Testis (tissue), 3 donors: ENCODE measurements around the gene CCDC97. TPM values are rescaled to one million over a fixed set of nuclear protein-coding genes. Genes with fewer than 3 reads are reported as not detected.

ENCODE experiments used
- DNase-seq: peaks from one replicate; pipeline ENCODE4 v3.0.0-alpha.2; 2019
- H3K27ac ChIP-seq, 2 donors: fragments of 200-600 bp; sonication (generic); one replicate each; pipeline ENCODE4 v1.5.1; 2019
- H3K27me3 ChIP-seq: fragments of 200-600 bp; sonication (generic); one replicate; pipeline ENCODE4 v1.5.1; 2019
- H3K36me3 ChIP-seq: fragments of 200-600 bp; sonication (generic); one replicate; pipeline ENCODE4 v1.5.1; 2017; ENCODE audit warnings: low read depth; ENCODE audit errors: missing control alignments
- H3K4me1 ChIP-seq: fragments of 200-600 bp; sonication (generic); one replicate; pipeline ENCODE4 v1.5.1; 2019
- H3K4me3 ChIP-seq, 2 donors: fragments of 200-600 bp; sonication (generic); one replicate each; pipeline ENCODE4 v1.5.1; 2017 to 2019
- H3K9me3 ChIP-seq: fragments of 200-600 bp; sonication (generic); one replicate; pipeline ENCODE4 v1.5.1; 2017
- POLR2A ChIP-seq: fragments of 450-650 bp; IDR thresholded peaks from one replicate; pipeline ENCODE4 v1.6.1; 2017; ENCODE audit warnings: antibody characterized with exemption, mild to moderate bottlenecking, moderate library complexity
- WGBS, 2 donors: methylation state at CpG; one replicate each; pipeline ENCODE4 v1.1.5; 2018; 5-methylcytosine and 5-hydroxymethylcytosine counted together
- intact Hi-C: fragments of 100-400 bp; cut with DNase I; formaldehyde crosslinking; loops from one replicate; pipeline ENCODE4 v1.15.1; 2023; ENCODE audit warnings: low total_unique reads
- polyA plus RNA-seq: library from polyadenylated mRNA; stranded (reverse); fragments of 350-450 nt; fragmentation: Illumina TruSeq; extraction: RNeasy Lipid Tissue Mini Kit (QIAGEN cat#74804); gene quantifications from one replicate; pipeline ENCODE4 v1.2.3, GENCODE V29; 2014; ENCODE audit warnings: low read depth, low replicate concordance; ENCODE audit not compliant: insufficient read depth
- total RNA-seq, 2 donors: library from RNA; depleted of rRNA; stranded (reverse); fragments of >200 nt; gene quantifications; one replicate each; pipeline ENCODE4 v1.2.3, GENCODE V29; 2016
- TF ChIP-seq, protein P1 (sequence below), 3 experiments: fragments of 450-650 bp in 2 of 3; fragments of 200-600 bp in 1 of 3; sonication (generic) in 1 of 3; IDR thresholded peaks; one replicate each; pipeline ENCODE4 v1.5.1; 2016 to 2019; ENCODE audit warnings: antibody characterized with exemption in 3 of 3, mild to moderate bottlenecking in 2 of 3, moderate library complexity in 1 of 3

The CCDC97 gene
- total and polyA plus RNA-seq, 3 donors from 2014 or later, result 36.2 to 57.8 (median 40.2) TPM

DNA sequence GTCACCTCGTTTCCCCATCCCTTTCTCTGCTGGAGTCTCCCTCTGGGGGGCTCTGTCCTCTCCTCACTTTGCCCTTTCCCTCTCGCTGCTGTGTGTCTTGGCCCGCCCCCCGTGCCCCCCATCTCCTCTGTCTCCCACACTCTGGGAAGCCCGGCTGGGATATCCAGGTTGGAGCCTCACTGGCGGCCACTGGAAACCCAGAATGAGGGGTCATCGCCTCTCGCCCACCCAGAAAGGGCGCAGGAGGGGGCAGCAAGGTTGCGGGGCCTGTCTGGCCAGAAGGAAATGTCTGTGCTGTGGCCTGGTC, 15.6 kb downstream of the CCDC97 start:
- TF ChIP-seq, protein P1, sequence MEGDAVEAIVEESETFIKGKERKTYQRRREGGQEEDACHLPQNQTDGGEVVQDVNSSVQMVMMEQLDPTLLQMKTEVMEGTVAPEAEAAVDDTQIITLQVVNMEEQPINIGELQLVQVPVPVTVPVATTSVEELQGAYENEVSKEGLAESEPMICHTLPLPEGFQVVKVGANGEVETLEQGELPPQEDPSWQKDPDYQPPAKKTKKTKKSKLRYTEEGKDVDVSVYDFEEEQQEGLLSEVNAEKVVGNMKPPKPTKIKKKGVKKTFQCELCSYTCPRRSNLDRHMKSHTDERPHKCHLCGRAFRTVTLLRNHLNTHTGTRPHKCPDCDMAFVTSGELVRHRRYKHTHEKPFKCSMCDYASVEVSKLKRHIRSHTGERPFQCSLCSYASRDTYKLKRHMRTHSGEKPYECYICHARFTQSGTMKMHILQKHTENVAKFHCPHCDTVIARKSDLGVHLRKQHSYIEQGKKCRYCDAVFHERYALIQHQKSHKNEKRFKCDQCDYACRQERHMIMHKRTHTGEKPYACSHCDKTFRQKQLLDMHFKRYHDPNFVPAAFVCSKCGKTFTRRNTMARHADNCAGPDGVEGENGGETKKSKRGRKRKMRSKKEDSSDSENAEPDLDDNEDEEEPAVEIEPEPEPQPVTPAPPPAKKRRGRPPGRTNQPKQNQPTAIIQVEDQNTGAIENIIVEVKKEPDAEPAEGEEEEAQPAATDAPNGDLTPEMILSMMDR (IDR thresholded peaks at IDR 0.05), result no peak
- no peak for TF ChIP-seq POLR2A
- no peak for DNase-seq
- 26 to 33% methylated on average over 5 to 7 of the region's 10 CpGs for WGBS, 2 donors
- Histone ChIP-seq H3K27me3 (no peaks in the 10 kb centered on the region), H3K4me3 (no peak overlapping the region), H3K36me3 (no peaks in the 10 kb centered on the region), H3K9me3 (no peaks in the 10 kb centered on the region), H3K27ac (peak overlapping the region; percentile 84 to 88), H3K4me1 (peaks cover 51% of the 10 kb centered on the region)
- intact Hi-C loops, result no loop called here

DNA sequence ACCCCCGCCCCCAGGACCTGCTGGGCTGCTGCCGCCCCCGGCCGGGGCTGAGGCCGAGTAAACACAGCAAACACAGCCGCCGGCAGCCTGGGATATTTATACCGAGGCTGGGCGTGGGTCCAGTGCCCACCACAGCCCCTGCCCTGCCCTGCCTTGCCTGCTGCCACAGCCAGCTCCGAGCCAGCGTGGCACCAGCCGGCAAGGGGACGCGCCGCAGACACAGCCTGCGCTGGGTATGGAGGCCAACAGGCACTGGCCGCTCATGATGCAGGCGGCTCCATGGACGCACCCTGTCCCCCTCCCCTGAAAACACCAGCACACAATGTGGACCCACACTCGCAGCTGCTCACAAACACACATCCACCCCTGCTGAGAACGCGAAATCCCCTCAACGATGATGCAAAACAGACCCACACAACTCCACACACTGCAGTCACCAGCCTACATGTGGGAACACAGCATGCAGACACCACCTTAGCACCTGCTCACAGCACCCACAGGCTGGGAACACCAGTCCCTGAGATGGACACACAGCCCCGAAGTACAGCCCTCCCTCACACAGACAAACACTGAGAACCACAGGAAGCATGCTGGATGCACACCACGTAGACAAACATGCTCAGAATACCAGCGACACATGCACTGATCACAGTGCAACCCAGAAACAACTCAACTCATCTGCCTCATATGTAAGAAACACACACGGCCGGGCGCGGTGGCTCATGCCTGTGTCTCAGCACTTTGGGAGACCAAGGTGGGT, 16.2 kb downstream of the CCDC97 start:
- no peak for DNase-seq
- H3K9me3 ChIP-seq, result no peaks in the 10 kb centered on the region
- WGBS, 2 donors, result 56 to 59% methylated on average over 6 to 25 of the region's 30 CpGs
- intact Hi-C loops, result no loop called here
- H3K36me3 ChIP-seq, result no peaks in the 10 kb centered on the region
- no peak overlapping the region for H3K4me3 ChIP-seq
- H3K4me1 ChIP-seq, result peaks cover 51% of the 10 kb centered on the region
- H3K27me3 ChIP-seq, result no peaks in the 10 kb centered on the region
- no peak for TF ChIP-seq POLR2A
- TF ChIP-seq, protein P1 (IDR thresholded peaks at IDR 0.05), result no peak
- H3K27ac ChIP-seq, result peak overlapping the region; percentile 84 to 88

DNA sequence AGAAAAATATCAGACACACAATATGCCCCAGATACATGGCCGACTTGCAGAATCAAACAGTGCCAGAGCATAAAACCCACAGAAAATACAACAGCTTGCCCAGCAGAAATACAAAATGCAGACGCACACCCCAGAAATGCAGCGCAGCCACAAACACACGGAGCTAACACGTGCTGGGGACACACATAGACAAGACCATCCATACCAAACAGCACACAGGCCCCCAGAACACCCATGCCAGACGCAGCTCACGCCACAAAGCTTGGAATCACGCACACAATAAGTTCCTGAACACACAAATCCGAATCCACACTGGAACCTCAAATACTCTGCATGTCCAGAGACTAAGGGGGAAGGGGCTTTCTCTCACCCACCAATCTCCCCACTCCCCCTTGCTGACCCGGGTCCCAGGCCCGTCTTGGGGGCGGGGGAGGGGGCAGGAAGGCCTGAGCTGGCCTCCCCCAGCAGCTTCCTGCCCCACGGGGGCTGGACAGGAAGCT, 17.2 kb downstream of the CCDC97 start:
- H3K9me3 ChIP-seq, result no peaks in the 10 kb centered on the region
- no peaks in the 10 kb centered on the region for H3K27me3 ChIP-seq
- DNase-seq, result no peak
- peaks cover 43% of the 10 kb centered on the region for H3K4me1 ChIP-seq
- peak overlapping the region; percentile 18 to 57 for H3K27ac ChIP-seq
- intact Hi-C loops, result no loop called here
- no peak for TF ChIP-seq POLR2A
- TF ChIP-seq, protein P1 (IDR thresholded peaks at IDR 0.05), result no peak
- H3K36me3 ChIP-seq, result no peaks in the 10 kb centered on the region
- no peak overlapping the region for H3K4me3 ChIP-seq
- WGBS, 2 donors, result 61 to 72% methylated on average over 6 to 13 of the region's 13 CpGs

DNA sequence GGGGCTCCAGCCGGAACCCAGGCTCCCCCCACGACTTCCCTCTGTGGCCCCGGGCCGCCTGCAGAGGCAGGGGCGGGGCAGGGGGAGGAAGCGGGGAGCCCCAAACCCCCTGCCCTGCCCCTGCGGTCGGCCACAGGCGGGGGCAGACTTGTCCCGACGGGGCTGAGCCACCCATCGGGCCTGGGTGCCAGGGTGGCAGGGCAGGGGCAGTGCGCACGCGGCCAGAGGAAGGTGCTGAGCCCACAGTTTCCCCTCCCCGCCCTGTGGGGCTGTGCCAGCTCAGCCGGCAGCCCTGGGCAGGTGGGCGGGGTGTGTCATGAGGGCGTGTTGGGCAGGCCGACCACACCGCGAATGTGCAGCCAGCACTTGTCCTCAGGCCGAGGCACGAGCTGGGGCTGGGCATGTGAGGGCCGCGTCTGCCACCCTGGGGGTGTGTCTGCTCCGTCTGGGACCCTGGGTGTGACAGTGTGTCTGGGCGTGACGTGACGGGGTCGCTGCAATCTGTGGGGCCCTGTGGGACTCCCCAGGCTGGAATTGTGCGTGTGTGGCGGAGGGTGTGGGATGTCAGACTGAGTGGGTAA, 17.7 kb downstream of the CCDC97 start:
- no peak for DNase-seq
- Histone ChIP-seq H3K9me3 (no peaks in the 10 kb centered on the region), H3K27me3 (no peaks in the 10 kb centered on the region), H3K4me3 (no peak overlapping the region), H3K27ac (peak overlapping the region; percentile 18 to 57), H3K4me1 (peaks cover 38% of the 10 kb centered on the region), H3K36me3 (no peaks in the 10 kb centered on the region)
- WGBS, 2 donors, result 68 to 89% methylated on average over 9 to 26 of the region's 33 CpGs
- intact Hi-C loops, result no loop called here
- TF ChIP-seq POLR2A, result no peak
- TF ChIP-seq, protein P1 (IDR thresholded peaks at IDR 0.05), result no peak
